Kasumi-1 (cell line): ENCODE data around the gene NCAPG2.

Source experiments
- DNase-seq, 2 experiments: peaks; one replicate each; lab custom pipeline; 2025; lab: John Stamatoyannopoulos, UW

NCAPG2 gene

DNA sequence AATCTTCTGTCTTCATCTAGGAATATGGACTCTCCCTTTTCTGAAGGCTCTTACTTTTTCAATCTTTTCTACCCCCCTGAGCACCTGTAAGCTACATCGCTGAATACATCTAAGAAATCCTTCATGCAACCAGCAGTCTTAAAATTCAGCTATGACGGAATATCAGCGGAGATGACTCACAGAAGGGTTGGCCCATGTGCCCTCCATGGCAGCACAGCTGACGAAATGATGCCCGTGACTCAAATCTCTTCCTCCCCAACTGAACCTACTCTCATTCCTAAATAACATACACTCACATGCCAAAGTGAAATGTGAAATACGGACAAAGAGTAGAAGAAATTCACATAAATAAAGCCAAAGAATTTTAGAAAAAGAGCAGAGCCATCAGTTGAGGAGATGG is 30.3 kb upstream of the NCAPG2 start:
- DNase-seq = no peak

- peak; percentile 6 to 40 for DNase-seq
Observed at GRCh38 chr7:158733775-158734494, 29.3 kb upstream of the NCAPG2 start.

DNA sequence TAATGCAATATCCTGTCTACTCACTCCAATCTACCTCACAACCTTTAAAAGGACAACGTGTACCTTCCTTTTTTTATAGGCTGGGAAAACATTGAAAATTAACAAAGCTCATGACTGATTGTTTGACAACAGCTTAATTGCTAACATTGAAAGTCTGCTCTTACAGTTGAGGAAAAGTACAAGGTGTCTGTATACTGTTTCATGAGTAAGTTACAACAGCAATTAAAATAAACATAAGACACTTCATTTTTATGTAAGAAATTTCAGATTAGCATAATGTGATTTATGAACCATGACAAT is 28.6 kb upstream of the NCAPG2 start:
- DNase-seq = no peak

DNA sequence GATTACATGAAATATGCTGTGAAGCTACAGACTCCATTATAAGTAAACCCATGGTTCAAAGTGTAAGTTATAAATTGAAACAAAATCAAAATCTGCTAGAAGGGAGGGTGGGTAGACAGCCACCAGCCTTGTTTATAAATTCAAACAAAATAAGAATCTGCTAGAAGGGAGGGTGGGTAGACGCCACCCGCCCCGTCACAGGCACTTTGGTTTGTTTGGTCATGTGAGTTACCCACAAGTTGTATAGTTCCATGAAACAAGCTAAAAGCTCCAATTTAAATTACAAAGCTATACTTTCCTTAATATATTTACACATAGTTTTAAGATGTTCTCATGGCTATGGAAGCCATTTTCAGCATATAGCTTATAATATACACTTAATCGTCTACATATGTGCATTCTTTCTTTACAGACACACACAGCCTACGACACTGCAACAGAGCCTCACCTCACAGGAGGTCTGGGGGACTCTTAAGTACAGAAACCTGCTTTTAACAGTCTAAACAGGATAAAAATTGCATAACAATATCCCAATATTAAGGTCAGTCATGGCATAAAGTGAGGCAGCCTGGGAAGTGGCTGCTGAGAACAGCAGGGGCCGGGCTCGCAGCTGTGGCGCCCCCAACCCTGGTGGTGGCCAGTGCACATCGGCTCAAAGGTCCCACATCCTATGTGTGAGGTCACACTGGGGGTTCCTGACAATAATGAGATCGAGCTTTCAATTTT is 28.1 kb upstream of the NCAPG2 start:
- no peak for DNase-seq

DNA sequence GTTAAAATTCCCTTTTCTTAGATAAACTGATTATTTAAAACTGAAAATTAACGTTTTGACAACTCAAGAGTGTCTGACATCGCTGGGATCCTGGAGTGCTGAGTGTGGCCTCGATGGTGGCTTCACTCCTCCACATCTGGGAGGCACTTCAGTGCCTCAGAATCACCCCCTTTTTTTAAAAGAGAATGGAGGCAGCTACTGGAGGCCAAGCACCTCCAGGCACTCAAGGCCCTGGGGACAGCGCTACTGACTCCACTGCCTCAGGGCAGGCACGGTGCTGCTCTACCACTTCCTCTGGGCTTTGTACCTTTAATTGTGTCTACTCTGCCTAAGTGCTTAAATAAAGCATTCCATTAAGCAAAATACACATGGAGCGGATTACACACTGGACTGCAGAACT is 27.2 kb upstream of the NCAPG2 start:
- no peak for DNase-seq

DNA sequence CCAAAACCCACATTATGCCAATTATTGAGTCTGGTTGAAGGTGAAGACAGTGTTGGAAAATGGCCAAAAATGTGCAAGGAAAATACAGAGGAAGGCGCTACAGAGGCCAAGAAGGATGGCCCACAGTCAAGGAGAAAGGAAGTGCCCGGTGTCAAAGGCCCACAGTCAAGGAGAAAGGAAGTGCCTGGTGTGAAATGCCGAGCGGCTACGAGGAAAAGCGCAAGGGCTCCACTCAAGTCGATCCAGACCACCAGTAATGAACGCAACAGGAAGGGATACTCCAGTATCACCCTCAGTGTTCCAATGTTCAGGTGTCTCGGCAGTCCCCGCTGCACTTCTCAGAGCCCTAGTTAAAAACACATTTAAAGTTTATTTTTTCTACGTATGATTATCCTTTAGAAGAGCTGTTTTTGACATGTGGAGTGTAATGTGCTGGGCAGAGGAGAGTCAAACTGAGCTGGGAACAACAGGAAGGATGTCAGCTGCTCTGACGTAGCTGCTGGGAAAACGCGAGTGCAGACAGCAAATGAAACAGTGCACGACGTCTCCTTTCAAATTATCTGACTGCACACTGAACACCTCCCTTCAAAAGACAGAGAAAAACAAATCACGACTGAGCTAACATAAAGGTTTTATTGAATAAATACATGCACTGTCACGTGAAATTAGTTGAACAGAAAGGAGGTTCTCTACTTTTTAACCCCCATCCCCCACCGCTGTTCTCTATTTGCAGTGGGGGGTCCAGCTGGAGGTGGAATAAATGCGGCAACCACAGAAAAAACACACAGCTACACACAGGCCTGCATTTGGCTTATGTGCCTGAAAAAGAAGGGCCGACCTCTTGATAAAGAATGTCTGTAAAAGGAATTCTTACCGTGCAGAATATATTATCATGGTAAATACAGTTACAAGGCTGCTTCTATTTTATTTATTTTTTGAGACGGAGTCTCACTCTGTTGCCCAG is 26.1 kb upstream of the NCAPG2 start:
- no peak for DNase-seq

DNA sequence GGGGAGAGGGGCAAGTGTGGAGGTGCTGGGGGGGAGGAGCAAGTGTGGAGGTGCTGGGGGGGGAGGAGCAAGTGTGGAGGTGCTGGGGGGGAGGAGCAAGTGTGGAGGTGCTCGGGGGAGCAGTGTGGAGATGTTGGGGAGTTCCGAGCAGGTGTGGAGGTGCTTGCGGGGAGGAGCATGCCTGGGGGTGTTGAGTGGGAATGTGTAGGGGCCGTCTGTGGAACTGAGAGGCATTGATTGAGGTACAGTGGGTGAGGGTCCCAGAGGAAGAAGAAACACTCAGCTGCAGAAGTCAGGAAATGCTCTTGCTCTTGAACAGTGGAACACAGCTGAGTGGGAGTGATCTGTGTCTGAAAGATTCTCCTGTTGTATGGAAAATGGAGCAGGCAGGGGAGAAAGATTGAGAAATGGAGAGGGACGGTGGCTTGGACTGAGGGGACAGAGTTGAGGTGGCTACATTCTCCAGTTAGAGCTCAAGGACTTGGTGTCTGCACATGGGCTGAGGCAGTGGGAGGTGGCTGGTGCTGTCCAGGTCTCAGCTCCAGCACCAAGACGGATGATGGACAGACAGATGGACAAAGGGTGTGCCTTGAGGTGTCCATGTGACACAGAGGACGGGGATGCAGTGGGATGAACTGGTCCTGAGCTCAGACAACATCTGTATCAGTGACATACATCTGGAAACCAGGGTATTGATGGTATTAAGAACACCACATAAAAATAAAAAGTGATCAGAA is 25.2 kb upstream of the NCAPG2 start:
- no peak for DNase-seq

GRCh38 chr7:158728911-158729645 is 24.5 kb upstream of the NCAPG2 start:
- no peak for DNase-seq

DNA sequence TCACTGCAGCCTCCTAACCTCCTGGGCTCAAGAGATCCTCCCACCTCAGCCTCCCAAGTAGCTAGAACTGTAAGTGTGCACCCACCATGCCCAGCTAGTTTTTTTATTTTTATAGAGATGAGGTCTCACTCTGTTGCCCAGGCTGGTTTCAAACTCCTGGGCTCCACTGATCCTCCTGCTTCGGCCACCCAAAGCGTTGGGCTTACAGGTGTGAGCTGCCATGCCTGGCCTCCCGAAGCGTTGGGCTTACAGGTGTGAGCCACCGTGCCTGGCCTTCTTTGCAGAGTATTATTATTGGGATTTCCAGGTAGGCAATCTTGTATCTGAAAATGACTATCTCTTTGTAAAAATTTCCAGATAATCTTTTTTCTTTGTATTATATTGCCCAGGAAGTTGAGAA is 23.1 kb upstream of the NCAPG2 start:
- no peak for DNase-seq

DNA sequence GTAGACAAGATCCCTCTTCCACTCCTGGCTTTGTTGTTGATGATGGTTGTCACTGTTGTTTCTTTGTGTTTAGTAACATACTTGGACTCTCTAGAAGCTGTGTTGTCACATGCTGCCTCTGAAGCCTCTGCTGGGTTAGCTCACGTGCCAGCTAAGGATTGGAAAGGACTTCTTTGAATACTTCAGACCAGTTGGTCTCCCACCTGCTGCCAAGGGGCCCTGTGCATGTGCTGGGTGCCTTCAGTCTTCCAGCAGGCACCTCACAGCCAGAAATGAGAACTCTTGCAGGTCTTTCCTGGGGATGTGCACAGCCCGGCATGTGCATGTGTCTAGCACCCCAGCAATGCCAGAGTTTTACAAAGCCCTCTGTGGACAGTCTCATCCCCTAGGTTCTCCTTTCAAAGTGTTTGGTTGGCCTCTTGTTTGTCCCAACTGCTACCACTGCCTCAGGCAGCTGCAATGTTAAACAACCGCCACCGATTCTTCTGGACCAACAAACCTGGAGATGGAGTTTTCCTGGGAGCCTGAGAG is 21.7 kb upstream of the NCAPG2 start:
- no peak for DNase-seq

DNA sequence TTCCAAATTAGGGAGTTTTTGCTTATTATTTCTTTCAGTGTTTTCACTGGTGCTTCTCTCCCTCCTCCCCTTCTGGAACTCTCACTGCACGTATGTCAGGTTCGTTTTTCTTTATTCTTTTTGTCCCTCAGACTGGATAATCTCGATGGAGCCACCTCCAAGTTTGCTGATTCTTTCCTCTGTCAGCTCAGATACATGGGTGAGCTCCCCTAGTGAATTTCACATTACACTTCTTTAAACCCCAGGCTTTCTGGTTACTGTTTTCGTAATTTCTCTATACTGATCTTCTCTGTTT is 20.8 kb upstream of the NCAPG2 start:
- no peak for DNase-seq

GRCh38 chr7:158724658-158725505 is 20.3 kb upstream of the NCAPG2 start:
- no peak for DNase-seq

DNA sequence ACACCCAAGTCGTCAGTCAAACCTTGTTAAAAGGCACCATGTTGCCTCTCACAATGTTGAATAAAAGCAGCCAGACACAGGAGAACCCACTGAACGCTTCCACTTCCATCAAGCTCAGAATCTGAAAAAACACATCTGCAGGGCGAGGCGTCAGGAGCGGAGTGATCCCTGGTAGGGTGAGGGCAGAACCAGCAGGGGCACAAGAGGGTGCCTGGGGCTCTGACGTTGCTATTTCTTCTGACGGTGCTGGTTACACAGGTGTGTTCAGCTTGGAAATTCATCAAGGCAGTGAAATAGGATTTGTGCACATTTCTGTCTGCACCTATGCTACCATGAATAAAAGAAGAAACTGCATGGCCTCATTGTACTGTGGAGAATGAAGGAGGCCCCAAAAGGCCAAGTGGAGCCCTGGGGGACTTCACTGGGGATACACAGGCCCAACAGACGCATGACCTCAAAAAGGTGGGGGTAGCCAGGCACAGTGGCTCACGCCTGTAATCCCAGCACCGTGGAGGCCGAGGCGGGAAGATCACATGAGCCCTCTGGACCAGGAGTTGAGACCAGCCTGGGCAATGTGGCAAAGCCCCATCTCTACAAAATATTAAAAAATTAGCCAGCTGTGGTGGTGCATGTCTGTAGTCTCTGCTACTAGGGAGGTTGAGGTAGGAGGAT is 19.2 kb upstream of the NCAPG2 start:
- DNase-seq = no peak

DNA sequence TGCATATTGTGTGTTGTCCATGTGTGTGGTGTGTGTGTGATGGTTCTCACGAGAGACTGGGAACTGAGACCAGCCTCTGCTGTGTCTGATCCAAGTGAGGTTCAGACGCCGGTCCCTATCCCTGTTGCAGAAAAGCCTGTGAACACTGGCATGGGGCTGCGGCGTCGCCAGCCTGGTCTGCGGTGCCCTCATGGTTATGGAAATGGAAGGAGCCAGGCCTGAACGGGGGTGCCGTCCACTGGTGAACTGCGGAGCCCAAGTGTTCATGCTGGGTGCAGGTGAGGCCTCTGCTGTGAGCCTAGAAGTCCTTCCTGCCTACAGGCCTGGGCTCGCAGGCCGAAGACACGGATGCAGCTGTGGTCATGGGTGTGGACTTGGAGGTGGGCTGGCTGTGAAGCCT is 18.7 kb upstream of the NCAPG2 start:
- no peak for DNase-seq

- DNase-seq = no peak
Observed at GRCh38 chr7:158722574-158723237, 18.1 kb upstream of the NCAPG2 start.

- no peak for DNase-seq
Observed at GRCh38 chr7:158720112-158720511, 15.5 kb upstream of the NCAPG2 start.

- DNase-seq = no peak
Observed at GRCh38 chr7:158716802-158717201, 12.2 kb upstream of the NCAPG2 start.

GRCh38 chr7:158710651-158711102 is 6.1 kb upstream of the NCAPG2 start:
- peak; percentile 43 to 54 for DNase-seq

DNA sequence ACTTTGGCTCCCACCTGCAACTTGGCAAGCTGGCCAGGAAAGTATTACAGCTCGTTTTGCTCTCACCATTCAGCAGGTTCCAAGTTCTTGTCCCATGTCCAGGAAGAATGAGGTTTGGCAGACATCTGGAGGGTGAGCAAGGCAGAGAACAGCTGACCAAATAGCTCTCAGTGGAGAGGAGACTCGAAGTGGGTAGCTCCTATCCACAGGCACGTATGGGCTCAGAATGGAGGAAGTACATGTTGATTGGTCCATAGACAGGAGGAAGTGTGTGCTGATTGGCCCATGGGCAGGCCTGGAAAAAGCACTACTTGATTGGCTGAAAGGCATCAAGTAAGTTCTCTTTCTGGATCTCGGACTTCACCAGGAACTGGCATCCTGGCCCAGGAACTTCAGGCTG is 3.0 kb upstream of the NCAPG2 start:
- DNase-seq = no peak
